EH (cell line): ENCODE data around the gene AGAP3.
A peak's percentile ranks its signal among the peaks of the same experiment; 100 is the strongest.

Experiments
- DNase-seq: peaks from one replicate; pipeline ENCODE4 v3.0.0-alpha.2; 2015; ENCODE audit warnings: low read depth

Gene AGAP3

GRCh38 chr7:151110236-151110940 lies 24.1 kb downstream of the AGAP3 start:
- no peak for DNase-seq

GRCh38 chr7:151110941-151111645 lies 24.8 kb downstream of the AGAP3 start:
- DNase-seq = peak; percentile 78

GRCh38 chr7:151113344-151114150 lies 27.3 kb downstream of the AGAP3 start:
- peak; percentile 96 for DNase-seq

- DNase-seq = peak; percentile 25
Measured at GRCh38 chr7:151114151-151115090, 28.1 kb downstream of the AGAP3 start.

- peak; percentile 55 for DNase-seq
Measured at GRCh38 chr7:151115121-151115835, 29.0 kb downstream of the AGAP3 start.

GRCh38 chr7:151115836-151116418 lies 29.7 kb downstream of the AGAP3 start:
- no peak for DNase-seq

GRCh38 chr7:151116603-151117440 lies 30.5 kb downstream of the AGAP3 start:
- no peak for DNase-seq

- DNase-seq = no peak
Measured at GRCh38 chr7:151117565-151117964, 31.3 kb downstream of the AGAP3 start.

GRCh38 chr7:151118108-151119054 lies 32.1 kb downstream of the AGAP3 start:
- DNase-seq = no peak

- no peak for DNase-seq
Measured at GRCh38 chr7:151119055-151119415, 32.8 kb downstream of the AGAP3 start.

GRCh38 chr7:151119902-151120301 lies 33.6 kb downstream of the AGAP3 start:
- no peak for DNase-seq

- no peak for DNase-seq
Measured at GRCh38 chr7:151120896-151121295, 34.6 kb downstream of the AGAP3 start.

- DNase-seq = no peak
Measured at GRCh38 chr7:151121380-151122170, 35.3 kb downstream of the AGAP3 start.

GRCh38 chr7:151122276-151122675 lies 36.0 kb downstream of the AGAP3 start:
- no peak for DNase-seq

- DNase-seq = no peak
Measured at GRCh38 chr7:151122796-151123157, 36.5 kb downstream of the AGAP3 start.

- DNase-seq = no peak
Measured at GRCh38 chr7:151123158-151123821, 37.0 kb downstream of the AGAP3 start.

- peak; percentile 84 for DNase-seq
Measured at GRCh38 chr7:151123822-151124464, 37.7 kb downstream of the AGAP3 start.
